ENCODE measurements around the gene SEMA3A.
"Not testable (repeated sequence)": the region's sequence is repeated elsewhere in the genome, so short reads cannot be mapped to it uniquely, and the experiment has no call there.

Gene SEMA3A

DNA sequence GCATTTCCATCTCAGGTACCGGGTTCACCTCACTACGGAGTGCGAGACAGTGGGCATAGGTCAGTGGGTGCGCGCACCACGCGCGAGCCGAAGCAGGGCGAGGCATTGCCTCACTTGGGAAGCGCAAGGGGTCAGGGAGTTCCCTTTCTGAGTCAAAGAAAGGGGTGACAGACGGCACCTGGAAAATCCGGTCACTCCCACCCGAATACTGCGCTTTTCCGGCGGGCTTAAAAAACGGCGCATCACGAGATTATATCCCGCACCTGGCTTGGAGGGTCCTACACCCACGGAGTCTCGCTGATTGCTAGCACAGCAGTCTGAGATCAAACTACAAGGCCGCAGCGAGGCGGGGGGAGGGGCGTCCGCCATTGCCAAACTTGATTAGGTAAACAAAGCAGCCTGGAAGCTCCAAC lies 132.1 kb downstream of the SEMA3A start:
- not testable (repeated sequence) for DNase-seq (ENCODE audit: low read depth in 2 of 2)

GRCh38 chr7:84060760-84061261 lies 133.8 kb downstream of the SEMA3A start:
- no peak for DNase-seq (ENCODE audit: low read depth in 2 of 2)

GRCh38 chr7:84060000-84060399 lies 134.6 kb downstream of the SEMA3A start:
- DNase-seq (ENCODE audit: low read depth in 2 of 2): no peak

GRCh38 chr7:84058311-84059076 lies 136.1 kb downstream of the SEMA3A start:
- no peak for DNase-seq (ENCODE audit: low read depth in 2 of 2)

- no peak for DNase-seq (ENCODE audit: low read depth in 2 of 2)
These were observed 137.0 kb downstream of the SEMA3A start for GRCh38 chr7:84057576-84057975.

DNA sequence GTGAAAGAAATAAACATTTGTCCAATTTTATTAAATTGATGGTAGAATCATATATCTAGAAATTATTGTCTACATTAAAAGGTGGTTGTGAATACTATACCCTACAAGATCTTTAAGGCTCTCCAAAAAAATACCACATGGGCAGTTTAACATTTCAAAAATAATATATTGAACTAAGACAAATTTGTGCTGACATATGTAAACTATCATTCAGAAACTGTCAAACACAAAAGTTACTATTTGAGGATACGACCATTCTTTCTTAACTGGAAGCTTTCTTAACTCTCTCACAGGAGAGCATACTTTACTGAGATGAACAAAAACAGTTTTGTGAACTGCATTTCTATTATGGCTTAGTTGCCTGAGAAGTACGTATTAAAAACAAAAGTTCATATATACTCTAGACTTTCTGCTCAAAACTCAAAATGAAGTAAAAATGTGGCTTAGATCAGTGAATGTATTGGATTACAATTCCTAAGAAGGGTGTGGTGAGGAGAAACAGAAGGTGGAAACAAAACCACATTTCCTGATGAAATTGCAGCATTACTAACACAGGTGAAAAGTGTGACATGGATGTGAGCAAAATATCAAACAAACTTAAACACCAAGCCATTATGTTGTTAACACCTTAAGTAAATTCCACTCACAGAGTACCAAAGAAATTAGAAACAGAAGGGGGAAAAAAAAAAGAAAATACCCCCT lies 138.5 kb downstream of the SEMA3A start:
- DNase-seq (ENCODE audit: low read depth in 2 of 2): no peak

- not testable (repeated sequence) for DNase-seq (ENCODE audit: low read depth in 2 of 2)
These were observed 139.4 kb downstream of the SEMA3A start for GRCh38 chr7:84055199-84055598.

GRCh38 chr7:84049071-84049836 lies 145.3 kb downstream of the SEMA3A start:
- no peak for DNase-seq (ENCODE audit: low read depth in 2 of 2)

DNA sequence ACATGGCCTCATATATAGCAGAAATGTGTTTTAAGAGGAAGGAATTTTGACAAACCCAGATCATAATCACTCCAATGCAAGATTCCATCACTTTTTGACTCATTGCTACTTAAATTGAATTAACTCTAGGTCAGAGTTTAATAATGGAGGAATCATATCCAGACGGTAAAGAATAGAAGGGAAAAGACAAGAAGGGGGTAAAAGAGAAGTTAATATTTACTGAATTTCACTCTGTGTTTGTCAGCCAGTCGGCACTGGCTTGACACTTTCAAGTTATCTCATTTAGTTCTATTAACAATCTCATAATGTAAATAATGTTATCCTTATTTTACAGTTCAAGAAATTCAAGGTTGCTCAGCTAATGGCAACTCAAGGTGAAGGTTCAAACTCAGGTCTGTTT lies 147.5 kb downstream of the SEMA3A start:
- no peak for DNase-seq (ENCODE audit: low read depth in 2 of 2)

- DNase-seq (ENCODE audit: low read depth in 2 of 2): no peak
These were observed 149.8 kb downstream of the SEMA3A start for GRCh38 chr7:84044834-84045233.

- DNase-seq (ENCODE audit: low read depth in 2 of 2): no peak
These were observed 150.9 kb downstream of the SEMA3A start for GRCh38 chr7:84043661-84044191.

- no peak for DNase-seq (ENCODE audit: low read depth in 2 of 2)
These were observed 152.5 kb downstream of the SEMA3A start for GRCh38 chr7:84042110-84042539.

DNA sequence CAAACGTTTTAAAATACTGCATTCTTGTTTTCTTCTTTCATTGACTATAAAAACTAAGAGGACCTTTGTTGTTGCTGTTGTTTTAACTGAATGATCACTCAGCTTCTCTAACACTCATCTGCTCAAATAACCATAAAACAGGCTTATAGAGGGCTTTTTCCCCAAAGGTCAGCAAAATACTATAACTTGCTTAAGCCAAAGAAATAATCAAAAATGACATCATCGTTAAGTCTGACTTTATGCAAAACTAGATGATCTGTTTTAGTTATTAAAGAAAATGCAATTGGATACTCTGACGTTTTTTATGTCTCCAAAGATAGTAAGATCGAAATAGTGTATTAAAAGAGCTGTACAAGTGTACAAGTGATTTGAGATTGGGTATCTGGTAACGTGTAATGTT lies 152.9 kb downstream of the SEMA3A start:
- no peak for DNase-seq (ENCODE audit: low read depth in 2 of 2)

- DNase-seq (ENCODE audit: low read depth in 2 of 2): no peak
These were observed 154.2 kb downstream of the SEMA3A start for GRCh38 chr7:84040355-84040754.

DNA sequence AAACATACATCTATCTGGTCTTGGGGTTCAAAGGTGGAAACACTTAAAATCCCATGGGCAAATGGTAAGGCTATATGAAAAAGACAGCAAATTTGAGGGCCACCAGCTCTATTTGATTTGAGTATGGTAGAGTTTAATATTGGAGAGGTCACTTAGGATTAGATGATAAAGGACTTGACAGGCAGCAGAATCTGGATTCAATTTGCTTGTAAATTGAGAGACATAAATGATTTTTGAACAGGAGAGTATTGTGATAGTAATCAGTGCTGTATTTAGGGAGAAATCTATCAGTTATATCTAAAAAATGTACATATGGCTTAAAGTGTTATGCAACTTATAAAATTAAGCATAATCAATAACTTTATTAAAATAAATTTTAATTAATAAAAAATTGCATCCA lies 155.2 kb downstream of the SEMA3A start:
- no peak for DNase-seq (ENCODE audit: low read depth in 2 of 2)

- no peak for DNase-seq (ENCODE audit: low read depth in 2 of 2)
These were observed 166.9 kb downstream of the SEMA3A start for GRCh38 chr7:84027678-84028077.

DNA sequence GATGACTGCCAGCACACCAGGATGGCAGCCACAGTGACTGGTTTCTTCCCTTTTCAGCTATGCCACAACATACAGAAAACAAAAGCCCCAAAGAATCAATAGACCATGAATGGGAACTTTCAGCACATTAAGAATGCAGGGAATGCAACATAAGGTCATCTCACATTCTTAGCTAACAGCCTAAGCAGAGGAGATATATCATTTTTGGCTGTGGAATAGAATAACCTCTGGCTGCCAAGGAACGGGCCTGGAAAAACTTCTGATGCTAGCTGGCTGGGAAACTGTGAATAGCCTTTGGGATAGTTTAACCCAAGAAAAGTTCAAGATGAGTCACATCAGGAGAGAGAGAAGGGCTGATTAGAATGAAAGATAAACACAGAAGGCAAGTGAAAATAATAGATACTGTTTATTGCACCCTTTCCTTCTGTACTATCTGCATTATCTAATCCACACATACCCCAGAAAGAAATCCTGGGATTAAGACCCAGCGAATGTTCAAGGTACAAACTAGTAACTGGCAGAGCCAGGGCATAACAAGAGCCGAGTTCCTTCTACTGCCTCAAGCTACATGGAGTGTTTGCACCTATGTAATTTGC lies 169.2 kb downstream of the SEMA3A start:
- DNase-seq (ENCODE audit: low read depth in 2 of 2): no peak

DNA sequence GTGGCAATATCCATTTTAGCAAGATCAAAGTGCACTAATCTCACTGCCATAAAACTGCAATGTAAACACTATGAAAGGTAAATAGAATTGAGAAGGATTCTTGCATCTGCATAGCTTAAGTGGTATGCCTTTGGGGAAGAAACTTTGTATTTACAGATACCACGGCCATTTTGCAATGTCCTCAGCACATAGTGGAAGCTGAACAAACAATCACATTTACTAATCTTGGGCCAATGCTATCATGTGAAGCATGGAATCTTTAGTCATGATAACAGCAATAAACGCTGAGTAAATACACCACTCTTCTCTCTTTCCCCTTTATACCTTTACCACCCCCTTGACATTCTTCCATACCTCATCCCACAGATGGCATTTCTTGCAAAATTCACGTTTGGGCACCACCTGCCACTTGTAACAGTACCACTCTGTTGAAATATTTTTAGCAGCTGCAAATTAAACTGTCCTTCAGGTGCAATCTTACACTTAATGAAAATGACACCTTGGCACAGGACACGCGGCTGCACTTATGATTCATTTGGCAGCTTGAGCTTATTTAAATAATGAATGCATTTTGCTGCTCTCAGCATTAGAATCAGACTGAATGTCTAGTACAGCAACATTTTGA lies 171.8 kb downstream of the SEMA3A start:
- no peak for DNase-seq (ENCODE audit: low read depth in 2 of 2)

DNA sequence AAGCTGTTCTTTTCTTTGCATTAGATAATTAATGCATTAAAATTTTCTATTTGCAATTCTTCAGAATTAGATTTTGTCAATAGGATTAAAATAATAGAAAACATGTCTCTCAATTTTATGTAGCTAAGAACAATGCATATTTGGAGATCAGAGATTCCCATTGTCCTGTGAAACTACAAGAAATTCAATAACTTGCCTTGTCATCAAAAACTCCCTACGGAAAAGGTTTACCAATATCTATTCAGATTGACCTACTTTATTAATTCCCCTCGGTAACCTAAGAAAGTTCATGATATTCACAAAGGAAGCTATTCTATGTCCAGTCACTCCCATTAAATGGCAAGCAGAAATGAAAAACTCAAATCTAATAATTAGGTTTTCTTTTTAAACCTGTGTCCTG lies 172.6 kb downstream of the SEMA3A start:
- DNase-seq (ENCODE audit: low read depth in 2 of 2): no peak

DNA sequence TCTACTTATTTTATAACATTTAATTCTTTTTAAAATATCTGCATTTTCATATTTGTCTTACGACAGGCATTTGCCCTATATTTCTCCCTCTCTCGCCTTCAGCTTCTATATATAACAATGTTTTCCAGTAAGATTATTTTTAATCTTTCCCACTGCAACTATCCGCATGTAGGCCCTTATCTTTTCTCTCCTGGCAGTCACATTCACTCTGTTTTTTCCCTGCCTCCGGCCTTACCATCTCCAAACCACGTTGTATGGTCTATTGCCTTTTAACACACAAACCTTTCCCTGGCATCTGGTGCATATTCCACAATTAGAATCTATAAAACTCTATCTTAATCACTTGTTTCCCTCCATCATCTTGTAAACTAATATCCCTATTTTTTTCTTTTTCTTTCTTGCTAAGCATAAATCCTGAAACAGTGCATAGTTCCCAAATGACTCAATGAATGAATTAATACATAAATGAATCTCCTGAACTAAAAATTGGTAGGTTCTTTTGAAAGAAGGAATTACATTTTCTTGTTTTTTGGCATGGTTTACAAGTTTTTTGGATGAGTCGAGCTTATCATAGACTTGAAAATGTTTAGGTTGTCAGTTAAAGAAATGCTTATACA lies 173.2 kb downstream of the SEMA3A start:
- DNase-seq (ENCODE audit: low read depth in 2 of 2): no peak

GRCh38 chr7:84017651-84018050 lies 176.9 kb downstream of the SEMA3A start:
- DNase-seq (ENCODE audit: low read depth in 2 of 2): no peak

Data from stimulated activated CD4-positive, alpha-beta T cell treated with anti-CD3 and anti-CD28 coated beads, Interleukin-1b, Interleukin-23, amount 100 ng/mL, for 1 hour (primary cell).